HepG2 (cell line): Measurements from ENCODE around the gene SRGAP3.

Experiments
- KDM6A ChIP-seq: IDR thresholded peaks from 2 replicates; pipeline ENCODE4 v1.6.1; 2016; ENCODE audit warnings: low read depth
- NFYB ChIP-seq: sonication (generic); formaldehyde crosslinking; IDR thresholded peaks from 2 replicates; pipeline ENCODE4 v1.4.0; 2020; ENCODE audit warnings: missing genetic modification reagents
- SNRNP70 ChIP-seq: fragments of 200-400 bp; formaldehyde crosslinking; IDR thresholded peaks from 2 replicates; pipeline ENCODE4 v1.6.1; 2017; ENCODE audit warnings: mild to moderate bottlenecking, low read depth, low read length, moderate library complexity

GRCh38 chr3:9139366-9139765 lies 110.1 kb downstream of the SRGAP3 start:
- TF ChIP-seq NFYB (CRISPR knock-in tag) (no peak), SNRNP70 (no peak), KDM6A (CRISPR knock-in tag) (no peak)
